Fibroblast of mammary gland (primary cell): ENCODE measurements around the gene FNIP1.

Experiments
- DNase-seq: peaks from one replicate; pipeline ENCODE4 v3.0.0-alpha.2; 2010; ENCODE audit warnings: low read depth
- H3K4me3 ChIP-seq: 2 replicates; pipeline ENCODE4 v1.5.1; 2011; ENCODE audit warnings: low read depth, mild to moderate bottlenecking, low read length, moderate library complexity; ENCODE audit not compliant: control insufficient read depth
- TF ChIP-seq, protein P1 (sequence below): conservative IDR thresholded peaks from 2 replicates; pipeline ENCODE4 v1.5.1; 2011; ENCODE audit warnings: low read depth, low read length, inconsistent platforms; ENCODE audit not compliant: control insufficient read depth, insufficient read depth

The FNIP1 gene

DNA sequence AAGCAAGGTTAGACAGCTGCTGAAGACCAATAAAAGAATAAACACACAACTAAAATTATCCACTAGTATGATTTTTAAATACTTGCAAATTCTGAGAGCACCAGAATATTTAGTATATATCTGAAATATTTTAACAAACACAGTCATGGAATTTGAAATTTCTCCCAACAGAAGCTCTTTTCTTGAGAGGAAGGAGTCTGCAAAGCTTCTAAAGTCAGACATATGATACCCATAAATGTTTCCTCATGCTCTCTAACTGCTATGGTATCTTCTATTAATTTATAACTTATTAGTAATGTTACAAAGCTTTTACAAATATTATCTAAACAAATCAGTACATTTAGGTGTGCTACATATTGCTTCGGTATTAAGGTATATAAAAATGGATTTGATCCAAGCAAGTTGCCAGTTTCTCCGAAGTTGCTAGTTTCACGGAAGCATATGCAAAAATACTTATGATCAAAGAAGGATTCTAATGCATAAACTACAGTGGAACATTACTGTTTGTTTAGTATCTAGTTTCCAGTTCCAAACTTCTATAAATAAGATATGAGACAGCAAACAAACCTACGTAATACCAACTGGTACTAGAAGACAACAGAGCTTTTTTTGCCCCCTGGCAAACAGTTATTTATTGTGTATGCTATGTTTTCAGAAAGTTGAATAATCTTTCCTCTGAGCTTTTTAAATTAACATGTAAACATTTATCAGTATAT is 22.0 kb downstream of the FNIP1 start:
- TF ChIP-seq, protein P1, sequence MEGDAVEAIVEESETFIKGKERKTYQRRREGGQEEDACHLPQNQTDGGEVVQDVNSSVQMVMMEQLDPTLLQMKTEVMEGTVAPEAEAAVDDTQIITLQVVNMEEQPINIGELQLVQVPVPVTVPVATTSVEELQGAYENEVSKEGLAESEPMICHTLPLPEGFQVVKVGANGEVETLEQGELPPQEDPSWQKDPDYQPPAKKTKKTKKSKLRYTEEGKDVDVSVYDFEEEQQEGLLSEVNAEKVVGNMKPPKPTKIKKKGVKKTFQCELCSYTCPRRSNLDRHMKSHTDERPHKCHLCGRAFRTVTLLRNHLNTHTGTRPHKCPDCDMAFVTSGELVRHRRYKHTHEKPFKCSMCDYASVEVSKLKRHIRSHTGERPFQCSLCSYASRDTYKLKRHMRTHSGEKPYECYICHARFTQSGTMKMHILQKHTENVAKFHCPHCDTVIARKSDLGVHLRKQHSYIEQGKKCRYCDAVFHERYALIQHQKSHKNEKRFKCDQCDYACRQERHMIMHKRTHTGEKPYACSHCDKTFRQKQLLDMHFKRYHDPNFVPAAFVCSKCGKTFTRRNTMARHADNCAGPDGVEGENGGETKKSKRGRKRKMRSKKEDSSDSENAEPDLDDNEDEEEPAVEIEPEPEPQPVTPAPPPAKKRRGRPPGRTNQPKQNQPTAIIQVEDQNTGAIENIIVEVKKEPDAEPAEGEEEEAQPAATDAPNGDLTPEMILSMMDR, result no peak
- H3K4me3 ChIP-seq, result no peak overlapping the region
- no peak for DNase-seq

DNA sequence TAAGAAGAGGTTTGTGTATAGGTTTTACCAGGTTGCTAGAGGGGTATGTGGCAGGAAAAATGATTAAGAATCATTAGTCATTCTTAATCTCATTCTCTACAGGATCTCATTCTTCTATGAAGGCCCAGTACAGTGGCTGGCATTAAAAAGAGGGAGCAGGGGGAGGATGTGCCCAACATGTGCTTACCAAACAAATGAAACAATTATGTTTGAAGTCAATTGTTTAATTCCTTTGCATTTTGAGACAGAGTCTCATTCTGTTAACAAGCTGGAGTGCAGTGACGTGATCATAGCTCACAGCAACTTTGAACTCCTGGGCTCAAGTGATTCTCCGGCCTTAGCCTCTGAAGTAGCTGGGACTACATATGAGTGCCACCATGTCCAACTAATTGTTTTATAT is 23.0 kb downstream of the FNIP1 start:
- DNase-seq, result no peak
- TF ChIP-seq, protein P1, result no peak
- H3K4me3 ChIP-seq, result no peak overlapping the region

DNA sequence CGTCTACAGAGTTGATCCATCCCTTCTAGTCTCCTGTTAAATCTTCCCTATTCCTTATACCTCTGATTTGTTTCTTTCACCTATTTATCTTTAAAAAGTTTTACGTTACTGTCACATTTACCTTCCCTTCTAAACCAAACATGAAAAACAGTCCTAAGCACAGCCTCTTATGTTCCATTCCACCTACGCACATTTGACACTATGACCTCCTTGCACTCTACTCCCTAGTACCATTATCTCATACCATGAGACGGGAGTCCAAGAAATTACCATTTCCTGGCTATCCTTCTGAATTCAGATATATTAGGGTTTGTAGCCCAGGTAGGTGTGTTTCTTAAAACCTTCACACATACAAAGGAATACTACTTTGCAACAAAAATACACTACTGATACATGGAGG is 25.1 kb downstream of the FNIP1 start:
- no peak overlapping the region for H3K4me3 ChIP-seq
- no peak for DNase-seq
- TF ChIP-seq, protein P1, result no peak

DNA sequence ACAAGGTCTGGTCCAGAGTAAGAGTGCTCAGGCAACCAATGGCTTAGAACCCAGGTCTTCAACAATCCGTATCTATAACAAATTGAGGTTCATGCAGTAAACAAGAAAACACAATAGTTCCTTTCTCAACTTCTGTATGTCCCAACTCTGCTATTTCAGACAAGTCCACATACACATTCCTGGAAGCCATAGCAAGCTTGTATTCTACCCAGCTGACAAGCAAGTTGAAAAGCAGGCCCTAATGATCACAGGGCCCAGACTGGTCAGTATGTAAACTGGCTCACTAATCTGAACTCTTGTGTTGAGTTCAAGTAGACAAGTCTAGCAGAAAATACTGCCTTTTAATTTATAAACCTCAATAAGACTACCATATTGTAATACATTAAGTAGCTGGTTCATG is 26.9 kb downstream of the FNIP1 start:
- TF ChIP-seq, protein P1, result no peak
- no peak for DNase-seq

DNA sequence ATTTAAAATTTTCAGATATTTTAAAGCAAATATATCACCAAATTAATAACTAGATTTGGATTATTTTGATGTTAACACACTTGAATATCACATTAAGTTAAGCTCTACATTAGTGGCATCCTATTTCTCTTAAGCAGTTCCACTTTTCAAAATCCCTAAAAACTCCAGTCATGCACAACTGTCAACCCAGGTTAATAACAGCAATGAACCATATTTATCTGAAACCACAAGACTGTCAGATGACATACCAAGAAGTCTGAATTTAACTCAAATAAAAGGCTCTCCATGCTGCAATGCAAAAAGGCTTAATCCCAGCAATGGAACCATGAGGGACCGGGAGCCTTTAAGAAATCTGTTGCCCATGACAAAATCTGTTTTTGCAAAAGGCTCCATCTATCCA is 27.5 kb downstream of the FNIP1 start:
- TF ChIP-seq, protein P1, result no peak
- DNase-seq, result no peak
- H3K4me3 ChIP-seq, result no peak overlapping the region

More for the DNA sequence above, 26.9 kb downstream of the FNIP1 start:
- H3K4me3 ChIP-seq, result no peak overlapping the region

DNA sequence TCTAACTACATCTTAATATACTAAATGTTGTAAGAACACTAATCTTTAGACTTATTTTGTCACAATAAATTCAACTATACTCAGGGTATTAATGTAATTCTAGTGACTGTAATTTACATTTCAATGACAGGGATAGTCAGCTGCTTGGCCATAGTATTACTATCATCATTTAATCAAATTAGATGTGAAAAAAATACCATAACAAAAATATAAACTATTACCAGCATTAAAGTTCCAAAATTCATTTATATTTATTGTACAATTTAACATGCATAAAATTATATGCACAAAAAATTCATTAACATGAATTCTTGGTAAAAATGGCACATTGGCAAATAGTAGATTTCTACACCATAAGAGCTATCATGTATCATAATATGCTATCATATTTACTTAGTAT is 28.9 kb downstream of the FNIP1 start:
- no peak for DNase-seq
- TF ChIP-seq, protein P1, result no peak
- no peak overlapping the region for H3K4me3 ChIP-seq
